SK-N-SH (cell line): Measurements from ENCODE around the gene APPL2. TPM values are rescaled to one million over a fixed set of nuclear protein-coding genes. Genes with fewer than 3 reads are reported as not detected.

Source experiments
- CTCF ChIA-PET: fragments of 300-600, 350-600 bp; formaldehyde crosslinking; extraction: SDS; loops from one replicate; lab custom pipeline; 2021; lab: Yijun Ruan, JAX
- POLR2A ChIA-PET: fragments of 350-600 bp; sonication (Branson Sonifier 250); formaldehyde crosslinking; extraction: SDS; loops from one replicate; lab custom pipeline; 2020; ENCODE audit warnings: antibody characterized with exemption, inconsistent platforms; lab: Yijun Ruan, JAX
- DNase-seq: peaks from one replicate; pipeline ENCODE4 v3.0.0; 2012
- H2AFZ ChIP-seq: fragments of 200-600 bp; sonication (generic); 2 replicates; pipeline ENCODE4 v1.8.1; 2016; ENCODE audit warnings: antibody characterized with exemption, mild to moderate bottlenecking, low read depth
- H3F3A ChIP-seq: fragments of 200-600 bp; sonication (generic); replicated peaks from 2 replicates; pipeline ENCODE3; 2016; ENCODE audit warnings: antibody characterized with exemption, mild to moderate bottlenecking; ENCODE audit not compliant: insufficient read depth
- H3K27ac ChIP-seq, 2 experiments: fragments of 200-500 bp in 1 of 2; fragments of 200-600 bp in 1 of 2; sonication (Bioruptor generic) in 1 of 2; sonication (generic), shearing (Covaris generic) in 1 of 2; 2 replicates each; pipeline versions ENCODE4 v1.5.1 to v1.6.1; 2014 to 2016; ENCODE audit warnings: low read depth in 2 of 2, inconsistent platforms in 1 of 2, low read length in 1 of 2, mild to moderate bottlenecking in 1 of 2, mixed read lengths in 1 of 2
- H3K27me3 ChIP-seq: fragments of 200-600 bp; sonication (generic), shearing (Covaris generic); 2 replicates; pipeline ENCODE4 v1.6.1; 2016; ENCODE audit warnings: mixed run types; ENCODE audit not compliant: insufficient read depth
- H3K36me3 ChIP-seq, 2 experiments: fragments of 200-500 bp in 1 of 2; fragments of 200-600 bp in 1 of 2; sonication (Bioruptor generic) in 1 of 2; sonication (generic) in 1 of 2; replicated peaks in 1 of 2; 2 replicates each; pipeline versions ENCODE3 to v1.5.1; 2014 to 2016; ENCODE audit warnings: low read length in 1 of 2, mild to moderate bottlenecking in 1 of 2; ENCODE audit not compliant: insufficient read depth in 2 of 2, control insufficient read depth in 1 of 2
- H3K4me1 ChIP-seq, 2 experiments: fragments of 200-500 bp in 1 of 2; fragments of 200-600 bp in 1 of 2; sonication (Bioruptor generic) in 1 of 2; sonication (generic), shearing (Covaris generic) in 1 of 2; 2 replicates each; pipeline versions ENCODE4 v1.5.1 to v1.6.1; 2014 to 2016; ENCODE audit warnings: low read depth in 1 of 2, low read length in 1 of 2, mixed run types in 1 of 2; ENCODE audit not compliant: insufficient read depth in 2 of 2, control insufficient read depth in 1 of 2
- H3K4me2 ChIP-seq: fragments of 200-600 bp; sonication (generic), shearing (Covaris generic); 2 replicates; pipeline ENCODE4 v1.6.1; 2017; ENCODE audit warnings: mixed run types
- H3K4me3 ChIP-seq, 2 experiments: fragments of 200-500 bp in 1 of 2; fragments of 200-600 bp in 1 of 2; sonication (Bioruptor generic) in 1 of 2; sonication (generic), shearing (Covaris generic) in 1 of 2; 2 replicates each; pipeline versions ENCODE4 v1.5.1 to v1.8.1; 2014 to 2016; ENCODE audit warnings: low read depth in 2 of 2, inconsistent platforms in 1 of 2, low read length in 1 of 2, mild to moderate bottlenecking in 1 of 2, mixed read lengths in 1 of 2, moderate library complexity in 1 of 2
- H3K79me2 ChIP-seq: fragments of 200-600 bp; sonication (generic); 2 replicates; pipeline ENCODE4 v1.8.1; 2017; ENCODE audit warnings: mild to moderate bottlenecking; ENCODE audit not compliant: insufficient read depth
- H3K9ac ChIP-seq: fragments of 200-600 bp; sonication (generic); 2 replicates; pipeline ENCODE4 v1.6.1; 2017; ENCODE audit warnings: mixed run types
- H3K9me2 ChIP-seq: fragments of 200-600 bp; sonication (generic); 2 replicates; pipeline ENCODE4 v1.6.1; 2017; ENCODE audit warnings: mixed run types
- H3K9me3 ChIP-seq: fragments of 200-600 bp; sonication (generic); 2 replicates; pipeline ENCODE4 v1.6.1; 2017; ENCODE audit warnings: mixed run types, mild to moderate bottlenecking, moderate library complexity
- H4K20me1 ChIP-seq: fragments of 200-600 bp; sonication (generic); 2 replicates; pipeline ENCODE4 v1.6.1; 2017; ENCODE audit warnings: mild to moderate bottlenecking, mixed run types; ENCODE audit not compliant: insufficient read depth
- CTCF ChIP-seq: fragments of 200-600 bp; sonication (generic); IDR thresholded peaks from 2 replicates; pipeline ENCODE4 v1.6.1; 2017; ENCODE audit warnings: antibody characterized with exemption, mild to moderate bottlenecking, moderate library complexity
- EP300 ChIP-seq, 2 experiments: IDR thresholded peaks; 2 replicates each; pipeline versions ENCODE4 v1.4.0 to v1.6.1; 2012; ENCODE audit warnings: borderline replicate concordance in 1 of 2, low read depth in 1 of 2, low read length in 1 of 2
- EZH2phosphoT487 ChIP-seq: fragments of 200-600 bp; sonication (generic); IDR thresholded peaks from 2 replicates; pipeline ENCODE4 v1.6.1; 2017; ENCODE audit warnings: low read depth, mixed run types, mild to moderate bottlenecking, antibody characterized with exemption, moderate library complexity, borderline replicate concordance
- FOSL2 ChIP-seq: IDR thresholded peaks from 2 replicates; pipeline ENCODE4 v1.4.0; 2012; ENCODE audit warnings: low read depth, mild to moderate bottlenecking, moderate library complexity, borderline replicate concordance
- FOXM1 ChIP-seq: IDR thresholded peaks from 2 replicates; pipeline ENCODE4 v1.4.0; 2012; ENCODE audit warnings: low read depth, mild to moderate bottlenecking
- GABPA ChIP-seq: IDR thresholded peaks from 2 replicates; pipeline ENCODE4 v1.4.0; 2012; ENCODE audit warnings: low read depth, mild to moderate bottlenecking
- GATA2 ChIP-seq: sonication (generic); formaldehyde crosslinking; IDR thresholded peaks from 2 replicates; pipeline ENCODE4 v1.5.0; 2020; ENCODE audit warnings: mild to moderate bottlenecking, missing genetic modification reagents
- MEF2A ChIP-seq: IDR thresholded peaks from 2 replicates; pipeline ENCODE4 v1.4.0; 2012; ENCODE audit warnings: low read depth, borderline replicate concordance
- MXI1 ChIP-seq: IDR thresholded peaks from 2 replicates; pipeline ENCODE4 v1.6.1; 2012; ENCODE audit warnings: mild to moderate bottlenecking, low read depth, low read length, improper control_type of control experiment
- NFIC ChIP-seq: IDR thresholded peaks from 2 replicates; pipeline ENCODE4 v1.4.0; 2012; ENCODE audit warnings: borderline replicate concordance
- POLR2AphosphoS5 ChIP-seq: IDR thresholded peaks from 2 replicates; pipeline ENCODE4 v1.6.1; 2012; ENCODE audit warnings: low read depth, low read length
- RAD21 ChIP-seq: IDR thresholded peaks from 2 replicates; pipeline ENCODE4 v1.6.1; 2012; ENCODE audit warnings: mild to moderate bottlenecking, low read length
- RCOR1 ChIP-seq: fragments of 150-350 bp; IDR thresholded peaks from 2 replicates; pipeline ENCODE4 v1.6.1; 2017; ENCODE audit warnings: antibody characterized with exemption, low read length
- RXRA ChIP-seq: IDR thresholded peaks from 2 replicates; pipeline ENCODE4 v1.4.0; 2012; ENCODE audit warnings: low read depth, mild to moderate bottlenecking, borderline replicate concordance
- SIN3A ChIP-seq: IDR thresholded peaks from 2 replicates; pipeline ENCODE4 v1.6.1; 2012; ENCODE audit warnings: low read depth, mild to moderate bottlenecking, low read length, moderate library complexity, borderline replicate concordance
- TCF12 ChIP-seq: IDR thresholded peaks from 2 replicates; pipeline ENCODE4 v1.4.0; 2012
- TEAD4 ChIP-seq: IDR thresholded peaks from 2 replicates; pipeline ENCODE4 v1.4.0; 2012; ENCODE audit warnings: mild to moderate bottlenecking, borderline replicate concordance; ENCODE audit not compliant: insufficient read depth
- USF1 ChIP-seq: IDR thresholded peaks from 2 replicates; pipeline ENCODE4 v1.4.0; 2012; ENCODE audit warnings: low read depth, borderline replicate concordance
- USF2 ChIP-seq: fragments of 150-350 bp; IDR thresholded peaks from 2 replicates; pipeline ENCODE4 v1.6.1; 2017; ENCODE audit warnings: antibody characterized with exemption, low read length, low read depth, borderline replicate concordance
- YY1 ChIP-seq: IDR thresholded peaks from 2 replicates; pipeline ENCODE4 v1.4.0; 2012; ENCODE audit warnings: low read depth, mild to moderate bottlenecking
- ZBTB33 ChIP-seq: IDR thresholded peaks from 2 replicates; pipeline ENCODE4 v1.4.0; 2012; ENCODE audit warnings: low read depth, borderline replicate concordance
- WGBS: methylation state at CpG from one replicate; pipeline ENCODE4 v1.1.6; 2017; ENCODE audit warnings: low lambda C conversion rate; 5-methylcytosine and 5-hydroxymethylcytosine counted together
- polyA plus RNA-seq, 3 experiments: library from polyadenylated mRNA; depleted of rRNA; stranded (reverse); fragments of >200 nt; gene quantifications; 2 replicates each; pipeline ENCODE4 v1.2.3, GENCODE V29; 2012

APPL2 gene
- polyA plus RNA-seq, 1 of the 3 experiments (the other 2 are of a cell fraction): 59.2 TPM

GRCh38 chr12:105200385-105200784 is 35.6 kb downstream of the APPL2 start (continued):
- TF ChIP-seq USF2: no peak
- TF ChIP-seq TEAD4: no peak
- TF ChIP-seq MEF2A: no peak
- no peak for TF ChIP-seq RAD21
- TF ChIP-seq NFIC: no peak
- TF ChIP-seq POLR2AphosphoS5: no peak
- TF ChIP-seq CTCF: no peak
- TF ChIP-seq FOXM1: no peak

- TF ChIP-seq RCOR1 (no peak), MXI1 (no peak), EP300 (IDR thresholded peaks at IDR 0.05; ENCODE audit: borderline replicate concordance in 1 of 2, low read depth in 1 of 2, low read length in 1 of 2) (no peak), FOXM1 (no peak), RXRA (no peak), YY1 (no peak), FOSL2 (no peak), TEAD4 (no peak), EZH2phosphoT487 (no peak), GATA2 (no peak), USF1 (no peak), TCF12 (no peak), SIN3A (no peak), POLR2AphosphoS5 (no peak), GABPA (no peak), ZBTB33 (no peak)
- Histone ChIP-seq H3K9me2 (no peaks in the 10 kb centered on the region), H3K27me3 (no peaks in the 10 kb centered on the region), H3K79me2 (peaks cover 26% of the 10 kb centered on the region), H3K4me2 (no peak overlapping the region), H3K36me3 (peaks cover 74 to 79% of the 10 kb centered on the region in 2 experiments), H3K9me3 (no peaks in the 10 kb centered on the region), H4K20me1 (no peaks in the 10 kb centered on the region), H3K4me3 (no peak overlapping the region), H3K9ac (no peak overlapping the region), H3K27ac (no peak overlapping the region), H3F3A (peaks cover 3% of the 10 kb centered on the region), H2AFZ (no peak overlapping the region), H3K4me1 (peaks cover 0 to 2% of the 10 kb centered on the region in 2 experiments; a peak in 1 of 4 replicates)
- ChIA-PET POLR2A (no interaction called here), CTCF (no interaction called here)
- WGBS: 92% methylated on average over 5 of the region's 6 CpGs
- DNase-seq: no peak
These were observed 37.0 kb downstream of the APPL2 start for GRCh38 chr12:105198961-105199360.
